Germinal center (tissue), 1 donor: ENCODE measurements around the gene RELN.

ENCODE experiments used
- DNase-seq: peaks from one replicate; pipeline ENCODE4 v3.0.0; 2012; ENCODE audit warnings: mixed read lengths, low spot score

The RELN gene

GRCh38 chr7:103717574-103717973, 271.9 kb downstream of the RELN start:
- DNase-seq, result no peak

- DNase-seq, result no peak
These were observed 273.9 kb downstream of the RELN start for GRCh38 chr7:103715376-103716120.

- no peak for DNase-seq
These were observed 275.0 kb downstream of the RELN start for GRCh38 chr7:103714376-103714927.

- no peak for DNase-seq
These were observed 276.3 kb downstream of the RELN start for GRCh38 chr7:103712991-103713778.

GRCh38 chr7:103711413-103711812, 278.0 kb downstream of the RELN start:
- no peak for DNase-seq

GRCh38 chr7:103710247-103710646, 279.2 kb downstream of the RELN start:
- DNase-seq, result no peak

GRCh38 chr7:103706805-103707204, 282.7 kb downstream of the RELN start:
- no peak for DNase-seq

GRCh38 chr7:103705542-103705941, 283.9 kb downstream of the RELN start:
- no peak for DNase-seq

GRCh38 chr7:103704701-103705100, 284.8 kb downstream of the RELN start:
- no peak for DNase-seq

- no peak for DNase-seq
These were observed 286.5 kb downstream of the RELN start for GRCh38 chr7:103702982-103703381.

GRCh38 chr7:103702454-103702853, 287.0 kb downstream of the RELN start:
- no peak for DNase-seq

GRCh38 chr7:103699032-103699431, 290.4 kb downstream of the RELN start:
- no peak for DNase-seq

- no peak for DNase-seq
These were observed 291.4 kb downstream of the RELN start for GRCh38 chr7:103698064-103698463.

GRCh38 chr7:103695521-103695920, 293.9 kb downstream of the RELN start:
- no peak for DNase-seq

- no peak for DNase-seq
These were observed 295.2 kb downstream of the RELN start for GRCh38 chr7:103694304-103694703.

GRCh38 chr7:103691291-103691690, 298.2 kb downstream of the RELN start:
- DNase-seq, result no peak

- DNase-seq, result no peak
These were observed 299.1 kb downstream of the RELN start for GRCh38 chr7:103690242-103690974.

- DNase-seq, result no peak
These were observed 300.2 kb downstream of the RELN start for GRCh38 chr7:103689255-103689654.

- DNase-seq, result no peak
These were observed 301.5 kb downstream of the RELN start for GRCh38 chr7:103687951-103688350.

- DNase-seq, result no peak
These were observed 302.2 kb downstream of the RELN start for GRCh38 chr7:103687272-103687671.

GRCh38 chr7:103686763-103687162, 302.7 kb downstream of the RELN start:
- DNase-seq, result no peak

- no peak for DNase-seq
These were observed 303.4 kb downstream of the RELN start for GRCh38 chr7:103686064-103686463.
